Urinary bladder (tissue), 4 donors: Measurements from ENCODE around the gene USP24. TPM values are rescaled to one million over a fixed set of nuclear protein-coding genes. Genes with fewer than 3 reads are reported as not detected.

Source experiments
- DNase-seq: peaks from one replicate; pipeline ENCODE4 v3.0.0-alpha.2; 2015; ENCODE audit errors: extremely low spot score
- H3K27ac ChIP-seq: one replicate; pipeline ENCODE4 v1.5.1; 2013; ENCODE audit warnings: low read depth, mild to moderate bottlenecking, moderate library complexity
- H3K36me3 ChIP-seq: one replicate; pipeline ENCODE4 v1.6.1; 2013; ENCODE audit warnings: mild to moderate bottlenecking, moderate library complexity; ENCODE audit not compliant: insufficient read depth
- H3K4me1 ChIP-seq: one replicate; pipeline ENCODE4 v1.6.1; 2013; ENCODE audit warnings: mild to moderate bottlenecking, moderate library complexity; ENCODE audit not compliant: insufficient read depth
- H3K4me3 ChIP-seq: one replicate; pipeline ENCODE4 v1.5.1; 2013; ENCODE audit warnings: low read depth, low read length
- WGBS: extraction: QIAGEN DNeasy Blood & Tissue Kit; methylation state at CpG from one replicate; pipeline ENCODE4 v1.1.7; 2013; 5-methylcytosine and 5-hydroxymethylcytosine counted together
- polyA plus RNA-seq: library from polyadenylated mRNA; stranded (reverse); fragments of 200-250 nt; gene quantifications from one replicate; pipeline ENCODE4 v1.2.3, GENCODE V29; 2013
- total RNA-seq: library from RNA; depleted of rRNA; stranded (reverse); fragments of >200 nt; gene quantifications from one replicate; pipeline ENCODE4 v1.2.3, GENCODE V29; 2014
- donor health status: healthy with polysubstance abuse.
- donor health status: healthy.

USP24 gene
- total and polyA plus RNA-seq, 2 donors: 11.9 to 74.4 TPM

DNA sequence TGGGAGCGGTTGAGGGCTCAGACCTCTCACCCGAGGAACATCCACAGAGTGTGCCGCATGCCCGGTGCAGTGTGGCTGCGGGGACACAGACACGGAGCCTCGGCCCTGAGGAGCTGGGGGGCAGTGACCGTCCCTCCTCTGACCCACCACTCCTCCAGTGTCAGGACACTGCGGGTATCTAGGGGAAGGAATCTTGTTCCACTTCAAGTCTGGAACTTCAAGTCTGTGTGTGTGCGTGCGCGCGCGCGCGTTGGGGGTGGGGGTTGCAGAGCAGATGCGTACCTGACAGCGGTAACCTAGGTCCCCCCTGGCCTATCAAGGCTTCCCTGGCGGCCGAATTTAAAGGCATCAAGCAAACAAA is 158.6 kb downstream of the USP24 start:
- DNase-seq: no peak
- H3K4me1 ChIP-seq: no peaks in the 10 kb centered on the region
- WGBS: 97% methylated on average over 20 of the region's 20 CpGs

DNA sequence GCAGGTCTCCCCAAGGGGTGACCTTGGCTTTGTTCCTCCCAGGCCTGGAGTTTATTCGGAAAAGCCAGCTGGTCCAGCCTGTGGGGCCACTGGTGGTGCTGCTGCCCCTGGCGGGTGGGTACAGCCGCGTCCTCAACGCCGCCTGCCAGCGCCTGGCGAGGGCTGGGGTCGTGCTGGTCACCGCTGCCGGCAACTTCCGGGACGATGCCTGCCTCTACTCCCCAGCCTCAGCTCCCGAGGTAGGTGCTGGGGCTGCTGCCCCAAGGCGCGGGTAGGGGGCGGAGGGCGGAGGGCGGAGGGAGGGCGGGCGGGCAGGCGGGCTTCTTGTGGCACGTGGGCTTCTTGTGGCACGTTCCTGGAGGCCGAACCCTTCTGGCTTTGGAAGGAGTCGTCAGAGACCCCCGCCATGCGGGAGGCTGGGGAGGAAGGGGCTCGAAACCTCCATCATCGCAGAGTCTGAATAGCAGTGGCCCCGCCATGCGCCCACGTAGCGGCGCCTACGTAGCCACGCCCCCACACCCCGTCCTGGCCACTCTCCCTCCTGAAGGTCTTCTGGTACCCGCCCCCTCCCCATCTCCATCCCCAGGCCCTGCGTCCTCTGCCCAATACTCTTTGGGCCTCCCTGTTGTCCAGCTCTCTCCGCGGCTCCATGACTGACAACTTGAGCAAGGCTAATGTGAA is 159.1 kb downstream of the USP24 start:
- no peak overlapping the region for H3K27ac ChIP-seq
- H3K36me3 ChIP-seq: no peaks in the 10 kb centered on the region
- WGBS: 92% methylated on average over 42 of the region's 42 CpGs
- no peak for DNase-seq
- H3K4me1 ChIP-seq: no peaks in the 10 kb centered on the region
- no peak overlapping the region for H3K4me3 ChIP-seq

More for the DNA sequence above, 158.6 kb downstream of the USP24 start:
- Histone ChIP-seq H3K27ac (no peak overlapping the region), H3K4me3 (no peak overlapping the region), H3K36me3 (no peaks in the 10 kb centered on the region)

DNA sequence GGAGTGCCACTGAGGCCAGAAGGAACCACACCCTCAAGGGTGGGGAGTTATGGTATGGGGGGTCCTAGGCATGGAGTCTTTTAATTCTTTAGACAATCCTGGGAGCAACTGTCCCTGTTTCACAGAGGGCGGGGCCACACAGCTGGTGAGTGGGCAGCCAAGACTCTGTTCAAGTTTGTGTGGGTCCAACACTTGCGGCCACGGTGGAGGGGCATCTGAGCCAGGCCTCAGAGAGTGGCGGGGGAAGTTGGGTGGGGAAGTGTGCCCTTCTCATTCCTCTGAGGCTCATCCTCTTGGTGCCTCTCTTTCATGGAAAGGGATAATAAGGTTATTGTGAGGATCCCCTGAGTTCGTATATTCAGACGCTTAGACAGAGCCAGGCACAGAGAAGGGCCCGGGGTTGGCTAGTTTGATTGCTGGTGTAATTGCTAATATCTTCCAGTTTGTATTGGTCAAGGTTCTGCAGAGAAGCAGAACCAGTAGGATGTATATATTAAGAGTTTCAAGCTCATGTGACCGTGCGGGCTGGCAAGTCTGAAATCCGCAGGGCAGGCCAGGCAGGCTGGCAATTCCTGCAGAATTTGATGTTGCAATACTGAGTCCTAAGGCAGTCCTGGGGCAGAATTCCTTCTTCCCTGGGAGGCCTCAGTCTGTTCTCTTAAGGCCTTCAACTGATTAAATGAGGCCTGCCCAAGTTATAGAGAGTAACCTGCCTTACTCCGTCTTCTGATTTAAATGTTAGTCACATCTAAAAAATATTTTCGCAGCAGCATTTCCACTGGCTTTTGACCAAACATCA is 159.9 kb downstream of the USP24 start:
- H3K4me3 ChIP-seq: no peak overlapping the region
- DNase-seq: no peak
- 76% methylated on average over 12 of the region's 12 CpGs for WGBS
- H3K4me1 ChIP-seq: no peaks in the 10 kb centered on the region
- H3K27ac ChIP-seq: no peak overlapping the region
- H3K36me3 ChIP-seq: no peaks in the 10 kb centered on the region

DNA sequence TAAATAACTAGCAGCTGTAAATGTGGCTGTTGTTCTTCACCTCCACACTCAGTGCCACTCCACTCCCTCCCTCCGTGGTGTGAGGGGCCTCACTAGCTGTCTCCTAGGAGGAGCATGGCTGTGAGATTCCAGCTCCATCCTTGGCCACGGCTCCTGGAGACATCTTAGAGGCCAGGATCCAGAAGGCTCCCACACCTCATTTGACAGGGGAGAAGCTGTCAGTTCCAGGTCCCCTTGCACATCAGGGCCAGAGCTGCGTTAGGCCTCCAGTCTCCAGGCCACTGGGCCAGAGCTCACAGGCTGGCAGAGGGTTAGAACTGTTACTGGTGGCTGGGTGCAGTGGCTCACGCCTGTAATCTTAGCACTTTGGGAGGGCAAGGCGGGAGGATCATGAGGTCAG is 160.8 kb downstream of the USP24 start:
- Histone ChIP-seq H3K36me3 (no peaks in the 10 kb centered on the region), H3K4me1 (no peaks in the 10 kb centered on the region), H3K27ac (no peak overlapping the region), H3K4me3 (no peak overlapping the region)
- no peak for DNase-seq
- 93% methylated on average over 5 of the region's 5 CpGs for WGBS

DNA sequence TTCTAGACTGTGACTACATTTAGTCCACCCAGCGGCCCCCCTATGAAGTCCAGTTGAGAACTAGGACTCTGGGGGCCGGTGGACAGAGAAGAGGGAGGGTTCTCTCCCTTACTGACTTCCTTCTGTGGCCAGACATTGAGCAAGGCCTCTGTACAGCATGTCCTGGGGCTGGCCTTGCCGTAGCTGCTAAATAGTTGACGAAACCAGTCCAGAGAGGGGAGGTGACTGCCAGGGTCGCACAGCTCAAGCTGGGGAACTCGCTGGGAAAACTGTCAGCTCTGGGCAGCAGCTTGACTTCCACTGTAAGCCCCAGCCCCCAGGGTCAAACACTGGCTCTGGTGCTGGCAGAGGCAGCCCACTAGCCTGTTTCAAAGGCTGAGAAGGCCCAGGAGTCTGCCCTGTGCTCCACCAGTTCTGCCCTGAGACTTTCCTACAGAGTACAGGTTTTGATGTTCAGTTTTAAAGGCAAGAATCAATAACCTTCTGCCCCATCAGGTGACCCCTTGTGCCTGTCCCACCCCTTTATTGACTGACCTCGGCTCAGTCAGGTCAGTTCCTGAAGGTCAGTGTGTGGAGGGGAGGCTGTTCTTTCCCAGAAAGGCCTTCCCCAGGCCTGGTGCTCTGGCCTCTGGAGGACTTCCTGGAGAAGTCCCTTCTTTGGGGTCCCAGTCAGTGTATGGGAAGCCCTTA is 161.8 kb downstream of the USP24 start:
- Histone ChIP-seq H3K4me3 (no peak overlapping the region), H3K4me1 (no peaks in the 10 kb centered on the region), H3K27ac (no peak overlapping the region), H3K36me3 (no peaks in the 10 kb centered on the region)
- DNase-seq: no peak
- 63% methylated on average over 7 of the region's 7 CpGs for WGBS

DNA sequence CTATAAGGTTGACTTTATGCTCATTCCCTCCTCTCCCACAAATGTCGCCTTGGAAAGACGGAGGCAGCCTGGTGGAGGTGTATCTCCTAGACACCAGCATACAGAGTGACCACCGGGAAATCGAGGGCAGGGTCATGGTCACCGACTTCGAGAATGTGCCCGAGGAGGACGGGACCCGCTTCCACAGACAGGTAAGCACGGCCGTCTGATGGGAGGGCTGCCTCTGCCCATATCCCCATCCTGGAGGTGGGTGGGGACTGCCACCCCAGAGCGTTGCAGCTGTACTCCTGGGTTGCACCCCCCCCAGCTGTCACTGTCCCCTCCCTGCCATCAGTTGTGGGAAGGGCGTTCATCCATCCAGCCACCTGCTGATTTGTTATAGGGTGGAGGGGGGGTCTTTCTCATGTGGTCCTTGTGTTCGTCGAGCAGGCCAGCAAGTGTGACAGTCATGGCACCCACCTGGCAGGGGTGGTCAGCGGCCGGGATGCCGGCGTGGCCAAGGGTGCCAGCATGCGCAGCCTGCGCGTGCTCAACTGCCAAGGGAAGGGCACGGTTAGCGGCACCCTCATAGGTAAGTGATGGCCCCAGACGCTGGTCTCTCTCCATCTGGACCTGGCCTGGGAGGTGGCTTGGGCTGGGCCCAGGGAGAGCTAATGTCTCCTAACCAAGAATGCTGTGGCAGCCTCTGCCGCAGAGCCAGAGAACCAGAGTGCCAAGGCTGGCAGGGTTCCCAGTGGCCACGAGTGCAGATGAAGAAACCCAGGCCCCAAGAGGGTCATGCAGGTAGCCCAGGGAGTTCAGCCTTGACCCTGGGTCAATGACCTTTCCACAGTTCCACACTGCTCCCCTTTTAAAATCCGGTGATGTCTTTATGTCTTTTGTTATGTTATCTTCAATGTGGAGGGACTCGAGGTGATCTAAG is 162.7 kb downstream of the USP24 start:
- Histone ChIP-seq H3K4me1 (no peaks in the 10 kb centered on the region), H3K27ac (no peak overlapping the region), H3K36me3 (no peaks in the 10 kb centered on the region), H3K4me3 (no peak overlapping the region)
- DNase-seq: no peak
- 89% methylated on average over 29 of the region's 29 CpGs for WGBS

DNA sequence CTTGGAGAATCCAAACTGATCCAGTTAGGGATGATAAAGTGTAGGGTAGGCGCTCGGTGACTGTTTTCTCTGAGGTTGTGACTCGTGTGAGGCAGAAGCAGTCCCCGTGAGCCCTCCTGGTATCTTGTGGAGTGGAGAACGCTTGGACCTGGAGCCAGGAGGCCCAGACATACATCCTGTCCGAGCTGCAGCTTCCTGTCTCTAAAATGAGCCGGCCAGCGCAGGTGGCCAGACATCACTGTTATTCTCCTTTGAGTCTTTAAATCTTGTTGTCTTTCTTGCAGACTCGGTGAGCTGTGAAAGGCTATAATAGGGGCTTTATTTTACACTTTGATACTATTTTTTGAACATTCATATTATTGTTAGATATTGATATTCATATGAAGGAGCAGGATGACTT is 163.5 kb downstream of the USP24 start:
- WGBS: 78% methylated on average over 9 of the region's 9 CpGs
- no peak for DNase-seq

DNA sequence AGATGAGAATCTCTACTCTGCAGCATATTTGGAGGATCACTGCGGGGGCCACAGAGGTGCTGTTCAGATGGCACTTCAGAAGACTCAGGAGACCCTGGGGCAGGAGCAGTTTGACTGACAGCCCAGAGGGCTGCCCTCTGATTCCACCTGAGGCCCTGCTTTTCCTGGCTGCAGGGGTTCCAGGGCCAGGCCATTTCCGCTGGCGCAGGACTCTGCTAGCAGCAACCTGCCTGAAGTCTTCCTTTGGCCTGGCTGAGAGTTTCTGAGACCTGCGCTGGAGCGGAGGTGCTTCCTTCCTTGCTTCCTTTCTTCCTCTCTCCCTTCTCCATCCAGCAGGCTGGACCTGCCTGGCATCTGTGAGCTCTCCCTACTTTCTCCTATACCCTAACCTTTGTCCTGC is 164.0 kb downstream of the USP24 start:
- no peaks in the 10 kb centered on the region for H3K36me3 ChIP-seq
- H3K4me1 ChIP-seq: no peaks in the 10 kb centered on the region
- no peak overlapping the region for H3K4me3 ChIP-seq
- 87% methylated on average over 5 of the region's 5 CpGs for WGBS
- no peak for DNase-seq
- H3K27ac ChIP-seq: no peak overlapping the region

More for the DNA sequence above, 163.5 kb downstream of the USP24 start:
- H3K4me3 ChIP-seq: no peak overlapping the region
- no peaks in the 10 kb centered on the region for H3K36me3 ChIP-seq
- H3K27ac ChIP-seq: no peak overlapping the region
- no peaks in the 10 kb centered on the region for H3K4me1 ChIP-seq

DNA sequence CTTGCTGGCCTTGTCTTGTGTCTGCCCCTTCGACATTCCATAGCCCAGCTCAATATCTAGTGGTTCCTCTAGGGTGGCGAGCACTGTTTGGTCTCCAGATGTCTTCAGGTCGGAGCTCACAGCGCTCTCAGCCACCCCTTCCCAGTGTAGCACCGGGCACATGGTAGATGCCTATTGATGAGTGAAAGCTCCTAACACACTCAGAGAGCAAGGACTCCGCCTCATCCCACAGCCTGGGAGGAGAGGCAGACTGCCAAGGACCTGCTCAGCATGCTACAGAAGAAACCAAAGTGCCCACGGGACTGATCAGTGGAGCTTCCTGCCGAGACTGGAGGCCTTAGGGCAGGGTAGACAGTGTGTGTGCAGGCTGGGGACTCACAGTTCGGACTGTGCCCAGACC is 164.9 kb downstream of the USP24 start:
- Histone ChIP-seq H3K4me1 (no peaks in the 10 kb centered on the region), H3K27ac (no peak overlapping the region), H3K4me3 (no peak overlapping the region), H3K36me3 (no peaks in the 10 kb centered on the region)
- WGBS: 60% methylated on average over 9 of the region's 9 CpGs
- no peak for DNase-seq

DNA sequence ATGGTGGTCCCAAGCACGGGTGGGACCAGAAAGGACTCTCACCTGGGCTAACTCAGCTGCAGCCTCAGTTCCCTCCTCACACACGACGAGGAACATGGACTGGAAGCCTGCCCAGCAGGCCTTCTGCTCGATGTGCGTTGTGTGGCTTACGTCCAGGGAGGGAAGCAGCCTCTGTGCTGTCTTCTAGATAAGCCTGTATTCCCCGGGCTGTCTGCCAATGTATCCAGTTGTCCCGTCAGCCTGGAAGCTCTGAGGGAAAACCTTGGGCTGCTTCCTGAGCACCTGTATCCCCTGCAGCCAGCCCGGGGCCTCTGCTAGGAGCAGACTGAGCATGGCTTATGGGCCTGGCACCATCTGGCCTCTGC is 165.3 kb downstream of the USP24 start:
- peak; percentile 32 for DNase-seq
- 28% methylated on average over 9 of the region's 9 CpGs for WGBS
- Histone ChIP-seq H3K4me3 (no peak overlapping the region), H3K4me1 (no peaks in the 10 kb centered on the region), H3K36me3 (no peaks in the 10 kb centered on the region), H3K27ac (no peak overlapping the region)

DNA sequence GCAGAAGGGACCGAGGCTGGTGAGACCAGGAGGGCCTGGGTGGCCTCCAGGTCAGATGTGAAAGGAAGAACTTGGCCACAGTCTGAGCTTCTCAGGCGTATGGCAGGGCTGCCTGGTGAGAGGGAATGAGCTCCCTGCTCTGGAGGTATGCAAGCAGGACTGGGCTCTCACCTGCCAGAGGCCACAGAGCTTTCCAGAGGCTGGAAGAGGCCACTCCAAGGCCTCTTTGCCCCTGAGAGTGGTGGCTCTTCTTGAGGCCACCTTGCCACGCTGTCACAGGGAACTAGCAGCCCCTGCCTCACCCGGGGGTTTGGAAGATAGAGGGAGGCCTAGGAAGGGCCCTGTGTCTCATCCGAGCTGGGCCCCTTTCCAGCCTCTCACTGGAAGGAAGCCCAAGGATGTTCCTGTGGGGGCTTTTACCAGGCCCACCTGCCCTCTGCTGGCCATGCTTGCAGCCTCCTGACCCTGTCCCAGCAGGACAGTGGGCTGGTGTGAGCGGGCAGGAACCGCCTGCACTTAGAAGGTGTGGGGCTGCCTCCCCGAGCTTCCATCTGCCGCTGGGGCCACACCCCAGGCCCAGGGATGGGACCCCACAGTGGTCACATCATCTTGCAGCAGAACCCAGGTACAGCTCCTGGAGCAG is 165.8 kb downstream of the USP24 start:
- no peak for DNase-seq
- Histone ChIP-seq H3K36me3 (no peaks in the 10 kb centered on the region), H3K4me1 (no peaks in the 10 kb centered on the region), H3K4me3 (no peak overlapping the region), H3K27ac (no peak overlapping the region)
- 68% methylated on average over 9 of the region's 9 CpGs for WGBS

DNA sequence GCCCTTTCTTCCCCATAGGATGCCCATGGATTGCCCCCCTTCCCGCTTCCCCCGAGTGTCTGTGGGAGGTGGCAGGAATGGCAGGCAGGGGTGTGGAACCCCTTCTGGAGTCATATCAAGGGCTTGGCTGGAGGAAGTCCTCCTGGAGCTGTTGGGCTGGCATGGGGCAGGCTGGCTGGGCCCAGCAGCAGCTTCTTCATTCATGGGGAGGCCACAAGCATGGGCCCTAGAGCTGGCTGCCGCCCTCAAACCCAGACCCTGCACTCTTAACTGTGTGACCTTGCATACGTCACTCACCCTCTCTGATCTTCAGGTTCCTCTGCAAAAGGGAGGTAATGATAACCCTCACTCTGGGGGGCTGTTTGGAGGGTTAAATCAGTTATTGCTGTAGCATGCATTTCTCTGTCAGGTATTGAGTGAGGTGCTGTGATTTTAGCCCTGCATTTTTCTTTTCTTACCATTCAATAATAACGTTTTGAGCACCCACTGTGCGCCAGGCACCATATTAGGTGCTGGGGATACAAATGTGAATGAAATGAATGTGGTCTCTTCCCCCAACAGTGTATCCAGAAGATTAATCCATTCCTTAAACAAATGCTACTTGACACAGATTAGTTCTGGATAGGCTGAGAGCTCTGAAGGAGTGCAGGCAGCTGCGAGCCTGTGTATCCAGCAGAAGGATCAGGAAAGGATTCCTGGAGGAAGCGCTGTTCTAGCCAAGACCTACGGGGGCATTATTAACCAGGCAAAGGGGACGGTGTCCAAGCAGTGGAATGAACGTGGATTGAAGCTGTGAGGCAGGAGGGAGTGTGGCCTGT is 166.5 kb downstream of the USP24 start:
- DNase-seq: no peak
- Histone ChIP-seq H3K4me3 (no peak overlapping the region), H3K36me3 (no peaks in the 10 kb centered on the region), H3K4me1 (no peaks in the 10 kb centered on the region), H3K27ac (no peak overlapping the region)
- 68% methylated on average over 11 of the region's 11 CpGs for WGBS
